ENCODE measurements around the gene OR4E1.
"Not testable (repeated sequence)": the region's sequence is repeated elsewhere in the genome, so short reads cannot be mapped to it uniquely, and the experiment has no call there.

OR4E1 gene

DNA sequence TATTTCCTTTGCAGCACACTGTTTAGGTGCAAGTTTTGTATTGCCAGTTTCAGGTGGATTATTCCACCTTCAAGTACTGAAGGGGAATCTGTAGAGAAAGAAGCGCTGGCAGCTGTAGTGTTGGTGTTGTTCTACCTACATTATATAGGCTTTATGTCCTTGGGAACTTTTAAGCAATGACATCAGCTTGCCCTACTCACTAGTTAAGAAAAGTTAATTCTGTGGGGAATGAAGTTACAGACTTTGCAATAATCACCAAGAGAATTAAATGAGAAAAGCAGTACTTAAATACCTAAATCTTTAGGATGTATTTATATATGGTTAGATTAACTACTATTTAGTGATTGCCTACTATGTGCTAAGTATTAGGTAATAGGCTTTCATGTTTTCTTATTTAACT, at the start of gene OR4E1:
Gene OR4E1 (minus strand): TSS at position 101 of the 400 bp plus-strand sequence. CDS start 2,883 bp downstream, outside the sequence.
- no peak for DNase-seq (ENCODE audit: low spot score)

DNA sequence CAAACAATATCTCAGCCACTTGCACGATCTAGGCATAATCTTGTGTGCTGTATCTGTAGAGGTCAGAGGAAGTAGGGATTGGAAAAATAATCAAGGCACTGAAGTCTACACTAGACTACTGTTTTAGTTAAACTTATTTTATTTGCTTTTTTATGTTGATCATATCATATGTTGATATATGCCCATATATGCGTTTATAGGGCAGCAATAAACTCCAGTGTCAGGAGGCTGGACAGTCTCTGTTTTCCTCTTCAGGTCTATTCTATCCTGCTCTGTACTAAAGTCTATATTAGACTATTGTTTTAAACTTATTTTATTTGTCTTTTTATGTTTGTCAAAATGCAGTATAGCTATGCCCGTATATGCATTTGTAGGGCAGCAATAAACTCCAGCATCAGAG, 47.9 kb upstream of the OR4E1 start:
- no peak for DNase-seq (ENCODE audit: low spot score)

- DNase-seq (ENCODE audit: low spot score) = no peak
Measured at GRCh38 chr14:21719841-21720240, 46.2 kb upstream of the OR4E1 start.

- no peak for DNase-seq (ENCODE audit: low spot score)
Measured at GRCh38 chr14:21714318-21714929, 40.8 kb upstream of the OR4E1 start.

- DNase-seq (ENCODE audit: low spot score) = no peak
Measured at GRCh38 chr14:21712036-21712435, 38.4 kb upstream of the OR4E1 start.

DNA sequence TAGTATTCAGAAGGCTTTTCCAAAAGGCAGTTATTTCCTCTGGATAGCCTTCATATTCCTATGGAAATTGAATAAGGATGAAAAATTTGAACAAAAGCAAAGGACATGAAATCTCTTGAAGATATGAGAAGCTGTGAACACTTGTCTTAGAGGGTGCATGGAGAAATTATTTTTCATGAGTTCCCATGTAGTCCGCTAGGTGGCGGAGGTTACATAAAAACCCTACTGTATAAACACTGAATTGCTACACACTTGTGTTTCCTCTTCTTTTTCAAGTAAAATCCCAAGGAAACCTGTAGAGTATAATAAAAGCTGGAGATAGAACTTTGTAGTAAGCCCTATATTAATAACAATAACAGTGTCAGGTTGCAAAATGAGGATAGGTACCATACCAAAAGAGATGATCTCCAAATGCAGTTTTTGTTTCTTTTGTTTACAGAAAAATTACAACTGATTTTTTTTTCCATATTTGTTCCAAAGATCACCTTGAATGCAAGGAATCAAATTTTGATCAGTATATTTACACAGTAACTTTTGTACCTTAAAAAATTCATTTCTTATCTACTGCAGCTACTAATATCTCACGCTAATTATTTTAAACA, 37.8 kb upstream of the OR4E1 start:
- peak; percentile 26 for DNase-seq (ENCODE audit: low spot score)

DNA sequence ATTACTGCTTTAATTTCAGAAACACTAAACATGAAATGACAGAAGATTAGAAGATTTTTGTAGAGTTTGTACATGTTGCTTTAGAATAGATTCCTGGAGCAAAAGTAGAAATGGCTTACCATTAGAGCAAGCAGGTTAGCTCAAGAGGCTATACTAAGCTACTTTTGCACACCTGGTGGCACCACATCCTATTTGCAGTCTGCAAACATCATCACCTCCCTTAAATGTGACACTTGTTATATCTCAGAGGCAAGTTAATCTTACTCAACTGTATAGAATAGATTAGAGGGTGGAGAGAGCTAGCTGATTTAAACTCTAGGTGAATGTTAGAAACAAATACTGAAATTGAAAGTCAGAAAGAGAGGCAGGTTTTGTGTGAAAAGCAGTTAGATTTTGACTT, 30.7 kb upstream of the OR4E1 start:
- no peak for DNase-seq (ENCODE audit: low spot score)

DNA sequence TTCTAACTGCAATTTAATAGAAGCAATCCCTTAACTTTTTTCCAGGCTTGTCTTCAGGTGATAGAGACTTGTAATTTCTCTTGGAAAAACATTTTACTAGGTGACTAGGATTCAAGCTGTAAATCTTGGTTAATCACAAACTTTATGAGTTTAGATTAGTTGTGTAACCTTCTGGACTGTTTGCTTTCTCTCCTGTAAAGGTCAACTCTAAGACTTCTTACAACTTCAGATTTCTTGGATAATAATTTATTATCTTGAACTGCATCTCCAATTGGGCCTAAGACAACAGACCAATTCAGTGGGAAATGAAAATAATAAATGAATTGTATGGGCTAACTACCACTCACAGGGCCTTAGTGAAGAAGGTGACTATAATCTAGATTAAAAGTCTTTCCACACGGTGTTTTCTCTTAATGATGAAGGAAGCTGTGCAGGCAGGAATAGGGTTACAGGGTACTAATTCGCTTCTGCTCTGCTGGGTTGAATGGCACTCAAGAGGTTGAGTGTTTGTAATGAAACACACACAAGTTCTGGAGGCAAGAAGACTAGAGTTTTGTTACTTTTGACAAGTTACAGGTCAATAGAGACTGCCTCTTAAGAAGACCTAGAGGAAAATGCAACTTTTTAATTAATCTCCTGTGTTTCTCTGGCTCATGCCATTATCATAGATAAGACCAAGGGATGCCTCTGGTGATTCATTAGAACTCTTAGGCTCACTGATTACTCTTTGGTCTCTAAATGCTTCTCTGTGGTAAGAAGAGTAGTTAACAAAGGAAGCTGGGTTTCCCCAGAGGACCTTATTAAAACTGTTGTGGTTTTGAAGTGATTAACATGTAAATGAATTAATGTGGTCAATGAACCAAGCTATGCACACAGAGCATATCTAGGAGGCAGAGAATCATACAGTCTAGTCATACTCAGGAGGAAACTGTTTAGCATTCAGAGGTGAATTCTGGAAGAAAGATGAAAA, 30.0 kb upstream of the OR4E1 start:
- DNase-seq (ENCODE audit: low spot score) = peak; percentile 10

- DNase-seq (ENCODE audit: low spot score) = no peak
Measured at GRCh38 chr14:21702316-21702715, 28.7 kb upstream of the OR4E1 start.

DNA sequence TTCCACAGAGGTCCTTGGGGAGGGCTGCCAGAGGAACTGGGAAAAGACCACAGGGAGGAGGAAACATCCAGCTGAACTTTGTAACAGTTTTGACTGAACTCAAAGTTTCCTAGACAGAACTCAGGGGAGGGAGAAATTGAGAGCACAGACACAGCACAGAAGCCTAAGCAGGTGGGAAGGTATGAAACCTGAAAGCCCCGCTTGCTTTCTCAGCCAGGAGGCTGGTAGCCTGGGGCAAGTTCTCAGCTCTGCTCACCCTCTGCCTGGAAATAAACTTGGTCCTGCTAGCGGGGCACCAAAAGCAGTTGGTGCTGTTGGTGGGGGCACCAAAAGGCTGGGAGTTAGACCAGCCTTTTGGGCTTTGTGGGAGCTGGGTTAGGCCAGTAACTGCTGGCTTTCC, 25.9 kb upstream of the OR4E1 start:
- DNase-seq (ENCODE audit: low spot score) = no peak

DNA sequence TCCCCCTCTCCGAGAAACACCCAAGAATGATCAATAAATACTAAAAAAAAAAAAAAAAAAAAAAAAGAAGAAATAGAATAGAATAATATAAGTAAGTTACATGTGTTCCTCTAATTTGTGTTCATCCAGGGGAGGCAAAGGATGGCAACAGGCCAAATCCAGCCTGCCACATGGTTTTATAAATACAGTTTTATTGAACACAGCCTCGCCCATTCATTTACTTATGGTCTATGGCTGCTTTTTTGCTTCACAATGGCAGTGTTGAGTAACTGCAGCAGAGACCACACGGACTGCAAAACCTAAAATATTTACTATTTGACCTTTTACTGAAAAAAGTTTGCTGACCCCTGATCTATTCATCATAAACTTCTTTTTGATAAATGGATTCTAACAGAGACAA, 24.9 kb upstream of the OR4E1 start:
- not testable (repeated sequence) for DNase-seq (ENCODE audit: low spot score)

DNA sequence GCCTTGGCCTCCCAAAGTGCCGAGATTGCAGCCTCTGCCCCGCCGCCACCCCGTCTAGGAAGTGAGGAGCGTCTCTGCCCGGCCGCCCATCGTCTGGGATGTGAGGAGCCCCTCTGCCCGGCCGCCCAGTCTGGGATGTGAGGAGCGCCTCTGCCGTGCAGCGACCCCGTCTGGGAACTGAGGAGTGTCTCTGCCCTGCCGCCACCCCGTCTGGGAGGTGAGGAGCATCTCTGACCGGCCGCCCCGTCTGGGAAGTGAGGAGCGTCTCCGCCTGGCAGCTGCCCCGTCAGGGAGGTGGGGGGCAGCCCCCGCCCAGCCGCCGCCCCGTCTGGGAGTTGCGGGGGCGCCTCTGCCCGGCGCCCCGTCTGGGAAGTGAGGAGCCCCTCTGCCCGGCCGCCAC, 24.0 kb upstream of the OR4E1 start:
- not testable (repeated sequence) for DNase-seq (ENCODE audit: low spot score)

DNA sequence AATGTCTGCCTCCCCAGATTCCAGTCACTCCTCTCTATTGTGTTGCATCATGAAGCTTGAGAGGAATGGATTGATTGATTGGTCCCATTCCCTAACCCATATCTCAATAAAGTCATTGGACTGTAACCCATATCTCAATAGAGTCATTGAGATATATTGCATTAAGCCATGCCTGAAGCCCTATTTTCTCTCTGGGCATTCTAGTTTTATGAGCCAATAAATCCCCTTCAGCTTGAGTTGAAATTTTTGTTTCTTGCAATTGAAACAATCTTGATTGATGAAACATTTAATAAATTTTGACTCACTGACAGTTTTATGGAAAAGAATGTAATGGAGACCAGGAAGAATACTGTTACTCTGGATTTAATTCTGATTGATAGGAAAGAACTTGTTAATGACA, 20.8 kb upstream of the OR4E1 start:
- no peak for DNase-seq (ENCODE audit: low spot score)

DNA sequence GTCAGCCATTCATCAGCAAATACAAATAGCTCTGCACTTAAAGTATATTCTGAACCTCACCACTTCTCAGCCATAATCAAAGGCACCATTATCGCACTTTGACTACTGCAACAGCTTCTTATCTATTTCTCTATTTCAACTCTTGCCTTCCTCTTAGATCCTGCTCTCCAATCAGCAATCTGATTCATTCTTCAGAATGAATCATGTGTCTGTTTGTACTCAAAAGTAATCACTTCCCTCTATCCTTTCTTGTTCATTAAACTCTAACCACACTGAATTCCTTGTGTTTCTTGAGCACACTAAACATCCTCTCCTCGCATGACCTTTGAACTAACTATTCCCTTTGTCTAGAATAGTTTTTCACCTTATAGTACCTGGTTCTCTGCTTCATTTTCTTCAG, 12.8 kb upstream of the OR4E1 start:
- DNase-seq (ENCODE audit: low spot score) = no peak

DNA sequence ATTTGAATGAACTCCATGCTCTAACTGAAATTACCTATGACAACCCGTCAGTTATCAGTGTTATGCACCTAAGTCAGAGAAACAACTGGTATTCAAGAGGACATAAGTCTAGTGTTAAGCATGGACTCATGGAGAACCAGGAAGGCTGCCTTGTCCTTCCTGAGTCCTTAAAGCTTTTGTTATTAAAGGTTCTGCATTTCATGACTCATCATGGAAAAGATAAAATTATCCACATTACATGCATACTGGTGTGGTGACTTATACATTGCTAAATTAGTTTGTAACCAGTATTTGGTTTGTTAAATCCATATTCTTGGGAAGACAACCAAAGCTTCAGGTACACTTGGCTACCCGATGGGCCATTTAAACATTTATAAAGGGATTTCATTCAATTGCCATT, 6.5 kb upstream of the OR4E1 start:
- no peak for DNase-seq (ENCODE audit: low spot score)

GRCh38 chr14:21675566-21675965, 1.9 kb upstream of the OR4E1 start:
- no peak for DNase-seq (ENCODE audit: low spot score)

DNA sequence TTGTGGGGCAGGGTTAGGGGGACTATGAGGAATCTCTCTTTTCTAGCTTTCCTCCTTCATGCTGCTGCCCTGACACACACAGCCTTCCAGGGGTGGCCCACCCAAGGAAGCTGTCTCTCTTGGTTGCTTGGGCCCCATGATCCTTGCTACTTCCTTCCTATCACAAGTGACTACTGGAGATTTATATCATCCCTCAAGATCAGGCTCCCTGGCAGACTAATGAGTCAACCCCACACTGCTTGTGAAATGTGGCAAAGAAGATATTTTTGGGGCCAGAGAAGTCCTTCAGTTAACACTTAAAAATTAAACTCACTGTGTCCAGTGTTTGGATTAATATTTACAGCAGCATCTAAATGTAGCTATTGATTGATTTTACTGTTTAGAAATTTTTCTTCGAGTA, 1.5 kb downstream of the OR4E1 start:
- DNase-seq (ENCODE audit: low spot score) = no peak

DNA sequence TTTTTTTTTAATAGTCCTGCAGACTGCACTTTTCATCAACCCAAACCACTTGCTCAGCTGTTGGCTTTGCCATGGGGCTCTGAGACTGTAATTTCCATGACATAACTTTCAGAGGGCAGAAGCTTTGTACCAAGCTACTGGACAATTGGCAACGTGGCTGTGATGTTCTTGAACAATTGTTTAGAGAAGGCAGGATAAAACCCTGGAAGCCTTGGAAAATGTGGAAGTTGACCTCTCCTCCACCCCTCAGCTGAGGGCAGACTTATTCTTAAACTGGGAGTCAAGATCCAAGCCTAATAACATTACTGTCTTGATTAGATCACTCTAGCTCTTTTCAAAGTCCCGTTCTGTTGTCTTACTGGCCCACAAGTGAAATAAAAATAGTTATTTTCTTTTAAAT, 2.2 kb downstream of the OR4E1 start:
- DNase-seq (ENCODE audit: low spot score) = no peak

- peak; percentile 12 for DNase-seq (ENCODE audit: low spot score)
Measured at GRCh38 chr14:21669284-21669683, 4.3 kb downstream of the OR4E1 start.

DNA sequence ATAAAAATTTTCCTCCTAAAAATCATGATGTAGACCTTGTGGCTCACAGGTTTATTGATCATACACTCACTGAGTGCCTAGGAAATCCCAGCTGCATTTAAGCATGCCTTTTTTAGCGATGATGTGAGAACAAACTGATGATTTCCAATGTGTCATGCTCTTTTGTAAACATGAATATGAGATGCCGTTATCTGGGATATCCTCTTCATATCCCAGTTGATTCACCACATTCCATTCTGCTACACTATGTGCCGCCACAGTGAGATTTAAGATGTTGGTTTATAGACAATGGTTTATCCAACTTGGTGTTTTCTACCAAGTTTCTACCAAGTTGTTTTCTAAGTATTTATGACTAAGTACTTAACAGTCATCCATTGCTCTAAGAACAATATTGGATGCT, 5.2 kb downstream of the OR4E1 start:
- no peak for DNase-seq (ENCODE audit: low spot score)

- DNase-seq (ENCODE audit: low spot score) = no peak
Measured at GRCh38 chr14:21656980-21657379, 16.6 kb downstream of the OR4E1 start.

DNA sequence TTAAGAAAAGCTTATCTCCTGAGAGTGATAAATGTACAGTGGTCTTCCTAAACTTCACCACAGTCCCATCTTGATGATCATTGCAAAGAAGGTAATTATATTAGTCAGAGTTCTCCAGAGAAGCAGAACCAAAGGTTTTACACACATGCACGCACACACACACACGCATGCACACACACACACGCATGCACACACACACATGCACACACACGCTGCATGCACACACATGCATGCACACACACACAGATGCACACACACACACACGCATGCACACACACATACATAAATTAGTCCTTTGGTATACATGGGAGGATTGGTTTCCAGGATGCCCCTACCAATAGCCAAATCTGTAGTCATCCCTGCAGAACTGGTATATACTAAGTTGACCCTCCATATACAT, 19.4 kb downstream of the OR4E1 start:
- DNase-seq (ENCODE audit: low spot score) = no peak

- DNase-seq (ENCODE audit: low spot score) = no peak
Measured at GRCh38 chr14:21653331-21653885, 20.2 kb downstream of the OR4E1 start, which contains the start of gene OR4E2. Gene OR4E2, plus strand, starts transcription at chr14:21653835. Its CDS starts 11,248 bp downstream, at chr14:21665083.
